ENCODE results near the gene DEDD2.

Gene DEDD2

DNA sequence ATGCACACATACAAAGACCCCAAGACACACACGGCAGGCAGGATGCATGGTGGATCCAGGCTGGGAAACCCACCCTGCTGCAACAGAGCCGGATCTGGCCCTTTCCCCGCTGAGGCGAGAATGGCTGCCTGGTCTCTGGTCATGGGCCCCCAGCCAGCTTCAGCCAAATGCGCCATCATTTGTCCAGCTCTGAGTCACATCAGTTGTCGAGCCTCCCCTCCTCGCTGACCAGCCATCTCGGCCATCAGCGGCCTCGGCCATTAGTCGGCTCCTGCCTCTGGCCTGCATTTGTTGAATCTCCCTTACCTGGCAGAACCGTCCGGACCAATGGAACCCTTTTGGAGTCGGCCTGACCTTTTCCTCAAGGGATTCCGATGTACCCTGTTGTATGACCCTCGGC, 46.8 kb downstream of the DEDD2 start:
- no peak for DNase-seq (ENCODE audit: low spot score)

GRCh38 chr19:42169486-42170413, 47.7 kb downstream of the DEDD2 start:
- no peak for DNase-seq (ENCODE audit: low spot score)

DNA sequence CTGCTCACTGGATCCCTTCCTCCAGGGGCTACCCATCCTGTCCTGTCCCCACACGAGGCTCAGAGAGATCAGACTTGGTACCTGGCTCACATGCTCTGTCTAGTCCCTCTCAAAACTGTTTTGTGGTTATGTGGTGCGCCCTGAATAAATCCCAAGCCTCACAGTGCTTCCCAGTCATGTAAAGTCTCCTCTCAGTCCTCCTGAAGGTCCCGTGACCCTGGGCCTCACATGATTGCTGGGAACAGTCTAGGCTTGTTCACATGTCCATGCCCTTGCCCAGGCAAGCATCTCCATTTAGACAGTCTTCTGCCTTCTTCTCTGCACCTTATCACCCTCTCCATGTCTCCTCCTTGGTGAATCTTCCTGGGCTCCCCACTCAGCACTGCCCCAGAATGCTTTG, 49.3 kb downstream of the DEDD2 start:
- DNase-seq (ENCODE audit: low spot score) = no peak

- no peak for DNase-seq (ENCODE audit: low spot score)
These were observed 51.2 kb downstream of the DEDD2 start for GRCh38 chr19:42166316-42166715.

DNA sequence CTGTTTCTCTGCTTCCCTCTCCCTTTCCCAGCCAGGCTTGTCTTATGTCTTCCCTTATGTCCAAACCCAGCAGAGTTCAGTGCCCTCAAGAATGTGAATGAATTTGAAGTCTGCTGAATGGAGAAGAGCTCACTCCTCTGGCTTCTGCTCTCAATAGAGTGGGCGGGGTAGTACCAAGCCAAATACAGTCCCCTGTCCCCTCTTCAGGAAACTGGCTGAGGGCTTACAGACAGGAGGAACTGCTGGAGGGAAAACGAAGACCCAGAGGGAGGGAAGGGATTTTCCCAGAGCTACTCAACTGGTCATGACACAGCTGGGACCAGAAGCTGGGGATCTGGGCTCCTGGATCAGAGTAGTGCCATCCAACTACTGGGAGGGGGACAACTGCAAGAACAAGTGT, 52.3 kb downstream of the DEDD2 start:
- no peak for DNase-seq (ENCODE audit: low spot score)

- DNase-seq (ENCODE audit: low spot score) = no peak
These were observed 55.7 kb downstream of the DEDD2 start for GRCh38 chr19:42161616-42162263.

- no peak for DNase-seq (ENCODE audit: low spot score)
These were observed 57.5 kb downstream of the DEDD2 start for GRCh38 chr19:42159942-42160341.

- no peak for DNase-seq (ENCODE audit: low spot score)
These were observed 58.6 kb downstream of the DEDD2 start for GRCh38 chr19:42158926-42159325.

DNA sequence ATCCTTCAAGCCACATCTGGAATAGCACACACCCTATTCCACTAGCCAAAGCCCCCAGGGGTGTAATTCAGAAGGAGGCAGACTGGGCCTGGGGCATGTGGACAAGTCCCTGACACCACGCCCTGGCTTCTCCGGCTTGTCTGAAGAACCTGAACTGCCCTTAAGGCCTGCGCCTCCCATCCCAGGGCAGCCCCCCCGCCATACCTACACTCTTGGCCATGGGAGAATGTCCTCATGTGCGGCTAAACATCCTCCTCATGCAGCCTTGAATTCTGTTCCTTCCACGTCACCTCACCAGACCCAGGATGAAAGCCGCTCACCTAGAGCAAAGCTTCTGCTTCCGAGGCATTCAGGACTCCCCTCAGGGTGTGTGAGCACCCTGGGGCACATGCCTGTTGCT, 60.9 kb downstream of the DEDD2 start:
- DNase-seq (ENCODE audit: low spot score) = no peak

DNA sequence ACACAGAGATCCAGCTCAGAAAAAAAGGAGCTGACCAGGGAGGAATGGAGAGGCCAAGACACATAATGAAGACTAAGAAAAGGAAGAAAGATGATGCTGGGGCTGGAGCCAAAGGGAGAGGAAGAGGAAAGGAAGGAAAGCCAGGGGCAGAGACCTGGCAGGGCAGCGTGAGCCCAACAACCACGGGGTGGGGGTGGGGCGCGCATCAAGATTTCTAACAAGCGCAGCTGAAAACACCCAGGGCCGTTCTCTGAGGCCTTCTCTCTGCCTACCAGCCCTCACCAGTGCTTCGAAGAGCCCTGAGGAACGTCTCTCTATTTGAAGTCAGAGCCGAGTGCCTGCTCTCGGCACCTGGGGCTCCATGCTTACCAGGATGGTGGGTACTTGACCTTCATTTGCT, 61.7 kb downstream of the DEDD2 start:
- no peak for DNase-seq (ENCODE audit: low spot score)

GRCh38 chr19:42154471-42155323, 62.8 kb downstream of the DEDD2 start:
- DNase-seq (ENCODE audit: low spot score) = no peak

DNA sequence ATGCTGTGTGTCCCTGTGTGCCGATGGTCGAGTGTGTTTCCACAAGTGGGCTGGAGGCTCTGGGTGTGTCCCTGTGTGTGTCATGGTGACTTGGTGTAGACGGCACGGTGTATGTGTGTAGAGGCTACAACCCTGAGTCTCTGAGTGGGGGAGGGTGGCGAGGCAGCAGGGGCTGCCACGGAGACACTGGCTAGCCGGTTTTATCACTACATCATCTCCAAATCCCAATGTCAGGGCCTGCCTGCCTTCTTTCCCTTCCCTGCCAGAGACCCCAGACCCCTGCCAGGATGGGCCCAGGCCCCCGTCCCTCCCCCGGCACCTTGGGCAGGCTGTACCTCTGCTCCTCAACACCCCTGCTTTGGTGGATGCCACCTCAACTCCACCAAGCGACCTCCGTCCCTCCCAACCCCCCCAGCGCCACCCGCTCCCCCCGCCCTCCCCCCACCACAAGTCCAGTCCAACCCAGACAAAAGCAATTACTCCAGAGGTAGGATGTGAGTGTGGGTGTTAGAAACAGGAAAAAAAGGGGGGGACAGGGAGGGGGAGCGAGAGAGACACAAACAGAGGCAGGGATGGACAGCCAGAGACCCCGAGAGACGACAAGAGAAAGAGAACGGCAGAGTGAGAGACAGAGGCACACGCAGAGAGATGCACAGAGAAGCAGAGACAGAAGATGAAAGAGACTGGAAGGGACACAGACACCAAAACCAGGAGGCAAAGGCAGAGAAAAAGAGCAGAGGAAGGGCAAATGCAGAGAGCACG, 63.6 kb downstream of the DEDD2 start:
- no peak for DNase-seq (ENCODE audit: low spot score)

DNA sequence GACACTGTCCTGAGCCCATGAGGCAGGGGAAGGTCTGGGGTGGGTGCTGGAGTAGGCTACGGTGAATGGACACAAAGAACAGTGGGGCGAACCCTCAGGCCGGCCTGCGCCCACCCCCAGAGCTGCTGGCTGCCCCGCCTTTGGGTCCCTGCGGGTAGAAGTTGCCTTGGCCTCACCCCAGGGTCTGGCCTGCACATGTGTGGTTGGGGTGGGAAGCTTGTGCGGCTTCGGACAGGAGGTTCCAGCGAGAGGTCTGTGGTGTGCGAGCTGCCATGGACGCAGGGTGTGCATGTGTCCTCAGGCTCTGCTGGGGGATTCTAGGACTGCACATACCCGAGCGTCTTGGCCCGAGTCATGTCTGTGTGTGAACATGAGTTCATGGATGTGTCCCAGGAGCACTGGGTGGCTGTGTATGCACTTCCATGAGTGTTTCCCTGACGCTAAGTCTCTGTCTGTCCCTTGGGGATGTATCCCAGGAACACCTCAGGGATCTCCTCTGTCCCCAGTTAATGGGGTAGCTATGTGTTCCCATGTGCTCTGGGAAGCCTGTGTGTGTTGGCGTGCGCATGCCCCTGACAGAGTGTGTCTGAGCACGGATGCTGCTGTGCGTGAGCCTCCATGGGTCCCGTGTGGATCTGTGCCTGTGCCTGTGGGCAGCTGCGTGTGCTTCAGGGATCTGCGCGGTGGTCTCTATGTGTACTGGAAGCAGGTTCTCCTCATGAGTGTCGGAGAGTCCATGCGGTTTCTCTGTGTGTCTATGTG, 64.4 kb downstream of the DEDD2 start:
- DNase-seq (ENCODE audit: low spot score) = no peak

- no peak for DNase-seq (ENCODE audit: low spot score)
These were observed 65.4 kb downstream of the DEDD2 start for GRCh38 chr19:42151782-42152684.

DNA sequence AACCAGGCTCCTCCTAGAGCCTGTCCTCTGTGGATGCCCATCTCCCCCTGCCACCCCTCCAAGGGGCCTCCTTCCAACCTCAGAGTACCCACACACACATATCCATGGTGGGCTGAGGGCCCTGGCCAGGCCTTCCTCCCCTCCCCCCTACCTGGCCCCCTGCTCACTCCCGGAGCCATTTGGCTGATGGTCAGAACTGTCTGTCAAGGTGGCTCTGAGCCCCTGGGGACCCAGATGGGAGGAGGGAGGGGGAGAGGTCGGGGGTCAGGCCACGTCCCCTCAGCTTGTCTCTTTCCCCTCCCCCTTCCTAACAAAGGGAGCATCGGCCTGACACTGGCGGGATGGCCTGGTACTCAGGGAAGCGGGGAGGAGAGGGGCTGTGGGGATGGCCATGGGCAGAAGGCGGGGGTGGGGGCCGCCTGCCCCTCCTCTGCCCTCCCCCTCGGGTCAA, 66.5 kb downstream of the DEDD2 start:
- DNase-seq (ENCODE audit: low spot score) = no peak

- no peak for DNase-seq (ENCODE audit: low spot score)
These were observed 67.1 kb downstream of the DEDD2 start for GRCh38 chr19:42150364-42150763.

- DNase-seq (ENCODE audit: low spot score) = no peak
These were observed 67.9 kb downstream of the DEDD2 start for GRCh38 chr19:42149447-42150202.
